HT-29 (cell line): ENCODE measurements around the gene FBXW8. TPM values are rescaled to one million over a fixed set of nuclear protein-coding genes. Genes with fewer than 3 reads are reported as not detected.

ENCODE experiments used
- DNase-seq: peaks from one replicate; pipeline ENCODE4 v3.0.0-alpha.2; 2015; ENCODE audit warnings: low spot score
- total RNA-seq: library from RNA; depleted of rRNA; stranded (reverse); fragments of >200 nt; shearing (Covaris generic); gene quantifications from 2 replicates; pipeline ENCODE4 v1.2.3, GENCODE V29; 2014

The FBXW8 gene
- total RNA-seq, 1 experiment from 2014 or later = 13.1 TPM

GRCh38 chr12:116887244-116887643 is 23.5 kb upstream of the FBXW8 start:
- DNase-seq = no peak

DNA sequence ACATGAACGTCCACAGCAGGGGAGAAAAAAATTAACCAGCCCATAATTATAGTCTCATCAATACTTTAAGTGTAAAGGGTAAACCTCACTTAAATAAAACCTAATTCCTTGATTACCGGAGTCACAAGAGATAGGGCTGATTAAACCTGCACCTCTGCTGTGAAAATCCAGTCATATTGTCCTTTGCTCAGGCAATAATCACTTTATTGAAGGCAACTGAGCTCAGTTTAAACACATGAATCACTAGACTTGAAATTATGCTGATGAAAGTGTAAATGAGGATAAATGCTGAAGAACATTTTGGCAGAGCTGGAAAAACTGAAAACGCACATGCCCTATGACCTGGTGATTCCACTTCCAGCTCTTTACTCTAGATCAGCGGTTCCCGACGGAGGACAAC is 22.9 kb upstream of the FBXW8 start:
- no peak for DNase-seq

DNA sequence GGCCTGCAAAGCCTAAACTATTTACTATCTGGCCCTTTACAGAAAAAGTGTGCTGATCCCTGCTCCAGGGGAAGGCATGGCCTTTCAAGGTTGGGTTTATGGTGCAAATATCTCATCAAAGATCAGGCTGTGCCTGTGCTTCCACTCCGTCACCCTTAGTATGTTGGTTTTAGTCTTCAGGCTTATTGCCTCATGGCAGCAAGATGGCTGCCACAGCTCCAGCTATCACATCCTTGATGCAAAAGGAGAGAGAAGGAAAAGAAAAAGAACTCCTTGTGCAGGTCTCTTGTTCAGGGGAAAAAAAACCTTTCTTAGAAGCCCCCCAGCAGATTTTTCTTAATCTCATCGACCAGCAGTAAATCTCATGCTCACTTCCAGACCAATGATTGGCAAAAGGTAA is 20.4 kb upstream of the FBXW8 start:
- DNase-seq = no peak

- no peak for DNase-seq
Measured at GRCh38 chr12:116891019-116891418, 19.7 kb upstream of the FBXW8 start.

DNA sequence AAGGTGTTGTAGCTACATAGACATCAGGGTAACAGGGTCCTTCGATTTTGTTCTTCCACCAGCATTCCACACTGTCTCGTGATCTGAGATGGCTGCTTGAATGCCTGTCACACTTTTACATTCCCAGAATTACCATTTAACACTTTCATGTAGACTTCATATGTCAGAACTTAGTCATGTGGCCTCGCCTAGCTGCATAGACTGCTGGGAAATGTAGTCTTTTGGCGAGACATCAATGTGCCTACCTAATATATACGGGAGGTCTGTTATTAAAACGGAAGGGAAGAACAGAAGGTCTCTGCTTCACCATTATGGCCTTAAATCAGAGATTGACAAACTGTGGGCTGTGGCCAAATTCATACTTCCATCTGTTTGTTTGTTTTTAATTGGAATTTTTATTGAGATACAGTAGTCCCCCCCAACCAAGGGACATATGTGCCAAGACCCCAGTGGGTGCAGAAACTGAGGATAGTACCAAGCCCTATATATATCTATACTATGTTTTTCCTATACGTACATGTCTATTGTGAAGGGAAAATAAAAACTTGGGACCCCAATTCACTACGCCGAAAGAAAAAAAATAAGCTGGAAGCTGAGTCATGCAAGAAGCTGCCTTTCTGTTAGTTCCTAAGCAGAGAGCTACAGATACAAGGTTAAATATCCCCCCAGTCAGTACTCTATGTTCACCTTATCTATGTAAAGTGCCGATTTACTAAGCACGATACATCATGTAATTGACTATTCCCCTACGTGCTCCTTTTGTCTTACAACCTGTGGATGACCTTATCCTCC is 18.2 kb upstream of the FBXW8 start:
- DNase-seq = peak; percentile 33

- no peak for DNase-seq
Measured at GRCh38 chr12:116894913-116895312, 15.8 kb upstream of the FBXW8 start.

GRCh38 chr12:116896411-116896924 is 14.3 kb upstream of the FBXW8 start:
- no peak for DNase-seq

DNA sequence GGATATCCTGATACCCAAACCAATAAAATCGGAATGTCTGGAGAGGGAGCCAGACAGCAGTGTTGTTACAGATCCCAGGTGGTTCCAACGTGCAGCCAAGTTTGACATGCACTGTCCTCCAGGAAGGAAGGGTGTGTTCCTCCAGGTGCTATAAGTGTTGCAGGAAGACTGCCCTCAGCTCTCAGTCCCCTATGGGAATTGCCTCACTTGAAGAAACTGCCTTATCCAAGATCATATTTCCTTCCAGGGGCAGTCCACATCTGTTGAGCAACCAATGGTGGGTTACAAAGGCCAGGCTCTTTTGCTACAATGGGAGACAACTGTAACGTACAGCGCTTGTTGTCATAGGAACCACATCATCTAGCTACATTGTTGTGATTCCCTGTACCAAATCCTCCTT is 13.3 kb upstream of the FBXW8 start:
- no peak for DNase-seq

DNA sequence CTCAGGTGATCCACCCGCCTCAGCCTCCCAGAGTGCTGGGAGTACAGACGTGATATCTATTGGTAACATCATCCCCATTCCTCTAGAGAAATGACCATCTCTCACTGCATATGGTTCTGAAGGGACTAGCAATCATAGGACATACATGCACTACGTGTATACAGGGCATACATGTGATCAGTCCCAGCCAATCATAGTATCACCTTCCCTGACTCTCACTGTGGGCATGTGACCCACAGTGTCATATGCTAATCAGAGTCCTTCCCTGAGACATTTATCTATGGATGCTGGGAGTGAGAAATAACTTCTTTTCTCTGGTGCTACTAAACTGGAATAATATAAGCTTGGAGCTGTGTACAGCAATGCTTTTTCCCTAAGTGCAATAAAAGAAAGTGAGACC is 12.1 kb upstream of the FBXW8 start:
- DNase-seq = no peak

- no peak for DNase-seq
Measured at GRCh38 chr12:116901612-116902011, 9.1 kb upstream of the FBXW8 start.

- no peak for DNase-seq
Measured at GRCh38 chr12:116903818-116904217, 6.9 kb upstream of the FBXW8 start.

DNA sequence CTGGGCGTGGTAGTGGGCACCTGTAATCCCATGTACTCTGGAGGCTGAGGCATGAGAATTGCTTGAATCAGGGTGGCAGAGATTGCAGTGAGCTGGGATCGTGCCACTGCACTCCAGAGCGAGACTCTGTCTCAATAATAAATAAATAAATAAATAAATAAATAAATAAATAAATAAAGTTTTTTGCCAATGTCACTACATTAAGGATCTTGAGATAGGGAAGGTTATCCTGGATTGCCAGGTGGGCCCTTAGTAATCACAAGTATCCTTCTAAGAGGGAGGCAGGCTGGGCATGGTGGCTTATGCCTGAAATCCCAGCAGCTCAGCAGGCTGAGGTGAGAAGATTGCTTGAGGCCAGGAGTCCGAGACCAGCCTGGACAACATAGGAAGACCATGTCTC is 4.5 kb upstream of the FBXW8 start:
- no peak for DNase-seq

DNA sequence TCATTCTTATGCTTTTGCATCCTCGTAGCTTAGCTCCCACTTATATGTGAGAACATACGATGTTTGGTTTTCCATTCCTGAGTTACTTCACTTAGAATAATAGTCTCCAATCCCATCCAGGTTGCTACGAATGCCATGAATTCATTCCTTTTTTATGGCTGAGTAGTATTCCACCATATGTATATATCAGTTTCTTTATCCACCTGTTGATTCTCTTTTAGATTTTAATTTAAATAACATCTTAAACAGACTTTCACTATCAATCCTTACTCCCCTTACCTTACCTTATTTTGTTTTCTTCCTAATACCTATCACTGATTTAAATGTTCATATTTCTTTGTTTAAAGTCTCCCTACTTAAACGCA is 488 bp upstream of the FBXW8 start:
- no peak for DNase-seq

DNA sequence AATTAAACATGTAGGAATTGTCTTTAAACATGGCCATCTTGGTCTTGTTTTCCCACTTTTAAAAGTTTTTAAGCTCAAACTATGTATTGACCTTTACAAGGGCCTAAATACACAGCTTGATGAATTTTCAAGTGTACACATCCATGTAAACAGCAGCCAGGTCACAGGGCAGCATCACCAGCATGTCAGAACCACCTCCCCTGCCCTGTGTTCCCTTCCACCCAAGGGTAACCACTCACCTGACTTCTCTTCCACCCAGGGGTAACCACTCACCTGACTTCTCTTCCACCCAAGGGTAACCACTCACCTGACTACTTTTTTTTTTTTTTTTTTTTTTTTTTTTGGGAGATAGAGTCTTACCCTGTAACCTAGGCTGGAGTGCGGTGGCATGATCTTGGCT is 4.6 kb downstream of the FBXW8 start:
- no peak for DNase-seq

GRCh38 chr12:116916122-116916521 is 5.4 kb downstream of the FBXW8 start:
- DNase-seq = peak; percentile 72

- peak; percentile 85 for DNase-seq
Measured at GRCh38 chr12:116916714-116917114, 6.0 kb downstream of the FBXW8 start.

- no peak for DNase-seq
Measured at GRCh38 chr12:116918464-116918863, 7.7 kb downstream of the FBXW8 start.

GRCh38 chr12:116919247-116919661 is 8.5 kb downstream of the FBXW8 start:
- DNase-seq = no peak

DNA sequence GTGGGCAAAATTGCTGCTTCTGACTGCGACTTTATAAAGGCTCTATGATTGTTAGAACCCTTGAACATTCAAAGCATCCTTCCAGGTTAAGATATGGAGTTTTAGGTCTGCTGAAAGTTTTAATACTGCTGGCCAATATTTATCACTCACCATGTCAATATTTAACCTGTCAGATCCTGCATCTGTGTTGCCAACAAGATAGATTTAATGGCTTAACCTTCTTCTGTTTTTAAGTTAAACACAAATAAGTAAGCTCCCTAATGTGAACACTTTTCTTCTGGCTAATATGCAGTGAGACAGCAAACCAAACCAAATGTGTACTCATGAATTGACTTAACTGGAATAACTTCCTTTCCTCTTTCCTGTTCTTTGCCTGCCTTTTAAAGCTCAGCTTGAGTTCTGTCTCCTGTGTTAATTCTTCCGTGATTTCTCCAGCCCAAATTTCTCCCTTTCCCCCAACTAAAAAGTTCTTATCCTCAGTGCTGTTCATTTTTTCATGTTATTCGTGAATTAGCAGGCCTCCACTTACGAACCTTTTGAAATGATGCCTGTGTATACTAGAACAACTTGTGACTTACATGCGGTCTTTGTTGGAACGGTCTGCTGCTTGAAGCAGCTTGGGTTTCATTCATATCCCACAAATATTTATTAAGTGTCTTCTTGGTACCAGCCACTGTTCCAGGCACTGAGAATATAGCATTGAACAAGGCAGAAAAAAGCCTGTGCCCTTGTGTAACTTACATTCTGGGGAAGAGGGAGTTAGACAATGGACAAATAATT is 9.1 kb downstream of the FBXW8 start:
- no peak for DNase-seq

DNA sequence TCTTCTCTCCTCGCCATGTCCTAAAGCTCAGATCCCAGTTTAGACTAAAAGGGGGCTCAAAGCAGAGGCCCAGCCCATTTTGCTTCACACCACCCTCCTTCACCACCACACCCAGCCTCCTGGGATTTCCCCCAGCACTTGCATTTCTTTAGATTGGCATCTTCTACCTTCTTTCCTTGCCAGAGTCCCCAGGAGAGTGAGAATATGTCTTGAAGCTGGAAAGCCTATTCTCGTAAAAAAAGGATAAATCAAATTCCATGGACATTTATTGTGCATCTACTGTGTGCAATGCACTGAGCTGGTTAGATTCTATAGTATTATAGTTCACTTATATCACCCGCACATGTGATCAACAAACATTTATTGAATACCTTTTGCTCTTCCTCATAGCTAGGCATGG is 10.2 kb downstream of the FBXW8 start:
- no peak for DNase-seq

DNA sequence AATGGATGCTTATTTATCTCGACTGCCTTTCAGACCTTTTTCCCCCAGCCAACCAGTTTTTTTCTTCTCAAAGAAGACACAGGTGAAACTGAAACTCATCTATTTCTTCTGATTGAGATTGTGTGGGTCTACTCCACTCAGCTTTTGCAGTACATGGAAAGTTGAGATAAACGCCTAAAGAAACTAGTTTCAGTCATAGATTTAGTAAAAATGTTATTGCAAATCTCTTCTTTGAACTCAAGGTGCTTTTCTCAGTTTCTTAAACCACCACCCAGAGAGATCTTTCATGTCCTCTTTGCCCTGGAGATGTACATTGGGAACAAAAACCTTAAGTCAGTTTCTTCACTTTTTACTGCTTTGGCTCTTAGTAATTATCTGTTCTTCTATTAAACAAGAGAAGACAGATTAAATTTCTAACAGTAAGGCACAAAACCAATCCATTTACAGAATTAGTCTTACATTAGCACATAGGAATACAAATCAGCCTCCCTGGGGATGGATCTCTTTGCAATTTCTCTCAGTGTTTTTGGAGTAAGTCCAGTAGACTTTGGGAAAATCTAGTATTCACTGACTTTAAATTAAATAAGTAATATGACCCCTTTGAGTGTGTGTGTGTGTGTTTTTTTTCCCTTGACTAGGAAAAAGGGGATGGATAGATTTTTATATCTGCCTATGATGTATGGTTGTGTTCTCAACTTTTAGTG is 11.6 kb downstream of the FBXW8 start:
- DNase-seq = no peak
